Measurements from ENCODE around the gene USP16. TPM values are rescaled to one million over a fixed set of nuclear protein-coding genes. Genes with fewer than 3 reads are reported as not detected.

The USP16 gene
- total and polyA plus RNA-seq, 2 of the 13 experiments (the other 11 are each of a cell fraction or from before 2014, with no cell fraction given): 16.5 to 46.9 TPM

DNA sequence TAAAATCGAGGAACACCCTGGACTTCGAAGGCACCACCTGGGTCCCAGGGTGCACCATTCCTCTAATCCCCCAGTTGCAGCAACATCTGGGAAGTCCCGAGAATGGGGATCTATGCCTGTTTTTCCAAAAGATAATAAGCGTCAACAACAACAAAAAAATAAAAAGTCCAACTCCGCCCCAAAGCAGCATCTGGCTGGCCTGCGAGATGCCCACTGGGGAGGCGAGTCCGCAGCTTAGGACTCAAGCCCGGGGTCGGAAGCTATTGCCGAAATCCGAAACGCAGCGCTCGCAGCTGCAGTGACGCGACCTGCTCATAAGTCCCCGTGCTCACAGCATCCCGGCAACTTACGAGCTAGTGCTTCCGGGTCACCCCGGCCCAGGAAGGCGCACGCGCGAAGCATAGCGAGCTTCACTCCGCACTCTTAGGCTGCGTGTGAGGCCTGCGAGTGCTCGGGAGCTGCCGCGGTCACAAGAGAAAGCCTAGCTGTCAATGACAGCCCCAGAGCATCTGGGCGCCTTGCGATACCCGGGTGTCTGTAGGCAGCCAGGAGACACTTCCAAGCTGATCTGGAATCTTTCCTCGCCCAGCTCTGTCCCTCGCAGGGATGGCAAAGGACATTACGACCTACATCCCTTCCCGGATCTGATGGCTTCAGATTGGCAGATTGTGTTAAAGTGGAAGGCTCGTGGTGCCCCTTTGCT is 21.9 kb upstream of the USP16 start (continued):
- TF ChIP-seq, protein P1, sequence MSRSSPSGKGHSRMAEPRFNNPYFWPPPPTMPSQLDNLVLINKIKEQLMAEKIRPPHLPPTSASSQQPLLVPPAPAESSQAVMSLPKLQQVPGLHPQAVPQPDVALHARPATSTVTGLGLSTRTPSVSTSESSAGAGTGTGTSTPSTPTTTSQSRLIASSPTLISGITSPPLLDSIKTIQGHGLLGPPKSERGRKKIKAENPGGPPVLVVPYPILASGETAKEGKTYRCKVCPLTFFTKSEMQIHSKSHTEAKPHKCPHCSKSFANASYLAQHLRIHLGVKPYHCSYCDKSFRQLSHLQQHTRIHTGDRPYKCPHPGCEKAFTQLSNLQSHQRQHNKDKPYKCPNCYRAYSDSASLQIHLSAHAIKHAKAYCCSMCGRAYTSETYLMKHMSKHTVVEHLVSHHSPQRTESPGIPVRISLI (CRISPR knock-in tag; IDR thresholded peaks at IDR 0.05; ENCODE audit: borderline replicate concordance): peak; percentile 12; the same call in 1 of the 2 replicates
- TF ChIP-seq, protein P2, sequence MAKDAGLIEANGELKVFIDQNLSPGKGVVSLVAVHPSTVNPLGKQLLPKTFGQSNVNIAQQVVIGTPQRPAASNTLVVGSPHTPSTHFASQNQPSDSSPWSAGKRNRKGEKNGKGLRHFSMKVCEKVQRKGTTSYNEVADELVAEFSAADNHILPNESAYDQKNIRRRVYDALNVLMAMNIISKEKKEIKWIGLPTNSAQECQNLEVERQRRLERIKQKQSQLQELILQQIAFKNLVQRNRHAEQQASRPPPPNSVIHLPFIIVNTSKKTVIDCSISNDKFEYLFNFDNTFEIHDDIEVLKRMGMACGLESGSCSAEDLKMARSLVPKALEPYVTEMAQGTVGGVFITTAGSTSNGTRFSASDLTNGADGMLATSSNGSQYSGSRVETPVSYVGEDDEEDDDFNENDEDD (CRISPR knock-in tag; IDR thresholded peaks at IDR 0.05; ENCODE audit: borderline replicate concordance): peak; percentile 91
- peak; percentile 98 for TF ChIP-seq TAF1 (CRISPR knock-in tag; IDR thresholded peaks at IDR 0.05)
- TF ChIP-seq, protein P3, sequence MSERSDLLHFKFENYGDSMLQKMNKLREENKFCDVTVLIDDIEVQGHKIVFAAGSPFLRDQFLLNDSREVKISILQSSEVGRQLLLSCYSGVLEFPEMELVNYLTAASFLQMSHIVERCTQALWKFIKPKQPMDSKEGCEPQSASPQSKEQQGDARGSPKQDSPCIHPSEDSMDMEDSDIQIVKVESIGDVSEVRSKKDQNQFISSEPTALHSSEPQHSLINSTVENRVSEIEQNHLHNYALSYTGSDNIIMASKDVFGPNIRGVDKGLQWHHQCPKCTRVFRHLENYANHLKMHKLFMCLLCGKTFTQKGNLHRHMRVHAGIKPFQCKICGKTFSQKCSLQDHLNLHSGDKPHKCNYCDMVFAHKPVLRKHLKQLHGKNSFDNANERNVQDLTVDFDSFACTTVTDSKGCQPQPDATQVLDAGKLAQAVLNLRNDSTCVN (CRISPR knock-in tag; IDR thresholded peaks at IDR 0.05; ENCODE audit: borderline replicate concordance): 0 out of 2 replicates have a peak, but pooled peaks have one; percentile 25
- TF ChIP-seq, protein P4, sequence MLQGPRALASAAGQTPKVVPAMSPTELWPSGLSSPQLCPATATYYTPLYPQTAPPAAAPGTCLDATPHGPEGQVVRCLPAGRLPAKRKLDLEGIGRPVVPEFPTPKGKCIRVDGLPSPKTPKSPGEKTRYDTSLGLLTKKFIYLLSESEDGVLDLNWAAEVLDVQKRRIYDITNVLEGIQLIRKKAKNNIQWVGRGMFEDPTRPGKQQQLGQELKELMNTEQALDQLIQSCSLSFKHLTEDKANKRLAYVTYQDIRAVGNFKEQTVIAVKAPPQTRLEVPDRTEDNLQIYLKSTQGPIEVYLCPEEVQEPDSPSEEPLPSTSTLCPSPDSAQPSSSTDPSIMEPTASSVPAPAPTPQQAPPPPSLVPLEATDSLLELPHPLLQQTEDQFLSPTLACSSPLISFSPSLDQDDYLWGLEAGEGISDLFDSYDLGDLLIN (CRISPR knock-in tag; IDR thresholded peaks at IDR 0.05; ENCODE audit: borderline replicate concordance): no peak
- no peak for TF ChIP-seq PRPF4 (IDR thresholded peaks at IDR 0.05; ENCODE audit: low read depth, low read length, poor library complexity, severe bottlenecking)
- no peak for TF ChIP-seq TCF7 (IDR thresholded peaks at IDR 0.05; ENCODE audit: low read depth)
- peak; percentile 73; the same call in 1 of the 2 replicates for TF ChIP-seq TOPORS (CRISPR knock-in tag; IDR thresholded peaks at IDR 0.05)
- no peak for TF ChIP-seq ZNF367 (CRISPR knock-in tag; IDR thresholded peaks at IDR 0.05; ENCODE audit: borderline replicate concordance)
- TF ChIP-seq, protein P5, sequence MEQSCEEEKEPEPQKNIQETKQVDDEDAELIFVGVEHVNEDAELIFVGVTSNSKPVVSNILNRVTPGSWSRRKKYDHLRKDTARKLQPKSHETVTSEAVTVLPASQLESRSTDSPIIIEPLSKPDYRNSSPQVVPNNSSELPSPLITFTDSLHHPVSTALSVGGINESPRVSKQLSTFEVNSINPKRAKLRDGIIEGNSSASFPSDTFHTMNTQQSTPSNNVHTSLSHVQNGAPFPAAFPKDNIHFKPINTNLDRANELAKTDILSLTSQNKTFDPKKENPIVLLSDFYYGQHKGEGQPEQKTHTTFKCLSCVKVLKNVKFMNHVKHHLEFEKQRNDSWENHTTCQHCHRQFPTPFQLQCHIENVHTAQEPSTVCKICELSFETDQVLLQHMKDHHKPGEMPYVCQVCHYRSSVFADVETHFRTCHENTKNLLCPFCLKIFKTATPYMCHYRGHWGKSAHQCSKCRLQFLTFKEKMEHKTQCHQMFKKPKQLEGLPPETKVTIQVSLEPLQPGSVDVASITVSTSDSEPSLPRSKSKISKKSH (CRISPR knock-in tag; IDR thresholded peaks at IDR 0.05; ENCODE audit: borderline replicate concordance): peak; percentile 87
- peak; percentile 75; the same call in 1 of the 2 replicates for TF ChIP-seq ZNF44 (CRISPR knock-in tag; IDR thresholded peaks at IDR 0.05)
- no peak; the same call in 1 of the 2 replicates for TF ChIP-seq ZMYM3 (CRISPR knock-in tag; IDR thresholded peaks at IDR 0.05)
- TF ChIP-seq ZBTB38 (CRISPR knock-in tag; IDR thresholded peaks at IDR 0.05): peak; percentile 71
- TF ChIP-seq, protein P6, sequence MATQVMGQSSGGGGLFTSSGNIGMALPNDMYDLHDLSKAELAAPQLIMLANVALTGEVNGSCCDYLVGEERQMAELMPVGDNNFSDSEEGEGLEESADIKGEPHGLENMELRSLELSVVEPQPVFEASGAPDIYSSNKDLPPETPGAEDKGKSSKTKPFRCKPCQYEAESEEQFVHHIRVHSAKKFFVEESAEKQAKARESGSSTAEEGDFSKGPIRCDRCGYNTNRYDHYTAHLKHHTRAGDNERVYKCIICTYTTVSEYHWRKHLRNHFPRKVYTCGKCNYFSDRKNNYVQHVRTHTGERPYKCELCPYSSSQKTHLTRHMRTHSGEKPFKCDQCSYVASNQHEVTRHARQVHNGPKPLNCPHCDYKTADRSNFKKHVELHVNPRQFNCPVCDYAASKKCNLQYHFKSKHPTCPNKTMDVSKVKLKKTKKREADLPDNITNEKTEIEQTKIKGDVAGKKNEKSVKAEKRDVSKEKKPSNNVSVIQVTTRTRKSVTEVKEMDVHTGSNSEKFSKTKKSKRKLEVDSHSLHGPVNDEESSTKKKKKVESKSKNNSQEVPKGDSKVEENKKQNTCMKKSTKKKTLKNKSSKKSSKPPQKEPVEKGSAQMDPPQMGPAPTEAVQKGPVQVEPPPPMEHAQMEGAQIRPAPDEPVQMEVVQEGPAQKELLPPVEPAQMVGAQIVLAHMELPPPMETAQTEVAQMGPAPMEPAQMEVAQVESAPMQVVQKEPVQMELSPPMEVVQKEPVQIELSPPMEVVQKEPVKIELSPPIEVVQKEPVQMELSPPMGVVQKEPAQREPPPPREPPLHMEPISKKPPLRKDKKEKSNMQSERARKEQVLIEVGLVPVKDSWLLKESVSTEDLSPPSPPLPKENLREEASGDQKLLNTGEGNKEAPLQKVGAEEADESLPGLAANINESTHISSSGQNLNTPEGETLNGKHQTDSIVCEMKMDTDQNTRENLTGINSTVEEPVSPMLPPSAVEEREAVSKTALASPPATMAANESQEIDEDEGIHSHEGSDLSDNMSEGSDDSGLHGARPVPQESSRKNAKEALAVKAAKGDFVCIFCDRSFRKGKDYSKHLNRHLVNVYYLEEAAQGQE (IDR thresholded peaks at IDR 0.05; ENCODE audit: borderline replicate concordance in 1 of 2, low read depth in 1 of 2, low read length in 2 of 2): peak in 1 of 2 experiments; percentile 43; a peak in 2 of 4 replicates
- TF ChIP-seq, protein P7, sequence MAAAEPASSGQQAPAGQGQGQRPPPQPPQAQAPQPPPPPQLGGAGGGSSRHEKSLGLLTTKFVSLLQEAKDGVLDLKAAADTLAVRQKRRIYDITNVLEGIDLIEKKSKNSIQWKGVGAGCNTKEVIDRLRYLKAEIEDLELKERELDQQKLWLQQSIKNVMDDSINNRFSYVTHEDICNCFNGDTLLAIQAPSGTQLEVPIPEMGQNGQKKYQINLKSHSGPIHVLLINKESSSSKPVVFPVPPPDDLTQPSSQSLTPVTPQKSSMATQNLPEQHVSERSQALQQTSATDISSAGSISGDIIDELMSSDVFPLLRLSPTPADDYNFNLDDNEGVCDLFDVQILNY (CRISPR knock-in tag; conservative IDR thresholded peaks at IDR 0.05): no peak
- peak; percentile 65; the same call in 1 of the 2 replicates for TF ChIP-seq ZNF761 (CRISPR knock-in tag; conservative IDR thresholded peaks at IDR 0.05)

All from HepG2 (cell line).